Uterus (tissue), 4 donors: ENCODE results near the gene SLC8A2. TPM values are rescaled to one million over a fixed set of nuclear protein-coding genes. Genes with fewer than 3 reads are reported as not detected.

Source experiments
- DNase-seq, 2 donors: peaks; one replicate each; pipeline ENCODE4 v3.0.0-alpha.2; 2019 to 2020
- H3K27ac ChIP-seq, 2 donors: fragments of 200-600 bp; sonication (generic); 1 replicate in 1 of 2; 2 replicates in 1 of 2; pipeline ENCODE4 v1.5.1; 2016 to 2018
- H3K27me3 ChIP-seq, 2 donors: fragments of 200-600 bp; sonication (generic); one replicate each; pipeline ENCODE4 v1.5.1; 2018 to 2019; ENCODE audit warnings: control low read depth in 1 of 2
- H3K36me3 ChIP-seq, 2 donors: fragments of 200-600 bp; sonication (generic); one replicate each; pipeline ENCODE4 v1.5.1; 2019; ENCODE audit warnings: control low read depth in 1 of 2
- H3K4me1 ChIP-seq, 2 donors: fragments of 200-600 bp; sonication (generic); one replicate each; pipeline ENCODE4 v1.5.1; 2018 to 2019; ENCODE audit warnings: control low read depth in 1 of 2
- H3K4me3 ChIP-seq, 2 donors: fragments of 200-600 bp; sonication (generic); 1 replicate in 1 of 2; 2 replicates in 1 of 2; pipeline ENCODE4 v1.5.1; 2018 to 2019; ENCODE audit warnings: mild to moderate bottlenecking in 1 of 2
- H3K9me3 ChIP-seq, 2 donors: fragments of 200-600 bp; sonication (generic); one replicate each; pipeline ENCODE4 v1.5.1; 2019; ENCODE audit warnings: control low read depth in 1 of 2
- CTCF ChIP-seq, 4 experiments: fragments of 200-600 bp in 2 of 4; fragments of 450-650 bp in 2 of 4; sonication (generic) in 2 of 4; IDR thresholded peaks; one replicate each; pipeline ENCODE4 v1.5.1; 2016 to 2019; ENCODE audit warnings: antibody characterized with exemption in 4 of 4, mild to moderate bottlenecking in 2 of 4, moderate library complexity in 1 of 4
- POLR2A ChIP-seq, 2 donors: fragments of 450-650 bp; IDR thresholded peaks; one replicate each; pipeline ENCODE4 v1.6.1; 2016; ENCODE audit warnings: antibody characterized with exemption in 2 of 2, mild to moderate bottlenecking in 1 of 2, moderate library complexity in 1 of 2
- intact Hi-C: fragments of 100-400 bp; cut with DNase I; formaldehyde crosslinking; loops from one replicate; pipeline ENCODE4 v1.15.1; 2023; ENCODE audit warnings: low total_unique reads
- total RNA-seq, 4 donors: library from RNA; depleted of rRNA in 3 of 4; stranded (reverse); fragments of >200 nt in 3 of 4; gene quantifications; one replicate each; pipeline versions ENCODE4 v1.1.0 to v1.2.4, GENCODE V29; 2014 to 2023
- donor health status: DM: yes; HTN: yes; CAD: no.

Gene SLC8A2
- total RNA-seq, 4 donors from 2014 or later = 3.4 to 17.8 (median 11.0) TPM

GRCh38 chr19:47381653-47382279 lies 89.9 kb downstream of the SLC8A2 start:
- no peak for TF ChIP-seq CTCF (IDR thresholded peaks at IDR 0.05)
- TF ChIP-seq POLR2A (IDR thresholded peaks at IDR 0.05) = no peak
- H3K27ac ChIP-seq = no peak overlapping the region
- no peaks in the 10 kb centered on the region for H3K27me3 ChIP-seq
- H3K4me3 ChIP-seq = no peak overlapping the region
- no peak for DNase-seq
- no peaks in the 10 kb centered on the region for H3K9me3 ChIP-seq
- H3K4me1 ChIP-seq = no peaks in the 10 kb centered on the region
- intact Hi-C loops = loop anchor here (5.0 kb wide), 1 partner anchor 86 kb away; no protein-coding TSS in a partner anchor
- H3K36me3 ChIP-seq = no peaks in the 10 kb centered on the region

- H3K4me3 ChIP-seq = no peak overlapping the region
- H3K27me3 ChIP-seq = no peaks in the 10 kb centered on the region
- DNase-seq = no peak
- TF ChIP-seq POLR2A (IDR thresholded peaks at IDR 0.05) (no peak), CTCF (IDR thresholded peaks at IDR 0.05) (no peak)
- H3K4me1 ChIP-seq = no peaks in the 10 kb centered on the region
- no peaks in the 10 kb centered on the region for H3K36me3 ChIP-seq
- intact Hi-C loops = loop anchor here (5.0 kb wide), 1 partner anchor 86 kb away; no protein-coding TSS in a partner anchor
- H3K27ac ChIP-seq = no peak overlapping the region
- H3K9me3 ChIP-seq = no peaks in the 10 kb centered on the region
Measured at GRCh38 chr19:47381121-47381520, 90.6 kb downstream of the SLC8A2 start.

- intact Hi-C loops = loop anchor here (5.0 kb wide), 1 partner anchor 87 kb away; no protein-coding TSS in a partner anchor
- no peak for DNase-seq
- Histone ChIP-seq H3K4me1 (no peaks in the 10 kb centered on the region), H3K27ac (no peak overlapping the region), H3K9me3 (no peaks in the 10 kb centered on the region), H3K36me3 (no peaks in the 10 kb centered on the region), H3K27me3 (no peaks in the 10 kb centered on the region), H3K4me3 (no peak overlapping the region)
- TF ChIP-seq CTCF (IDR thresholded peaks at IDR 0.05) (no peak), POLR2A (IDR thresholded peaks at IDR 0.05) (no peak)
Measured at GRCh38 chr19:47380559-47380958, 91.1 kb downstream of the SLC8A2 start.

- H3K9me3 ChIP-seq = no peaks in the 10 kb centered on the region
- H3K27ac ChIP-seq = no peak overlapping the region
- H3K27me3 ChIP-seq = no peaks in the 10 kb centered on the region
- H3K4me1 ChIP-seq = no peaks in the 10 kb centered on the region
- H3K36me3 ChIP-seq = no peaks in the 10 kb centered on the region
- no peak overlapping the region for H3K4me3 ChIP-seq
- DNase-seq = no peak
- no peak for TF ChIP-seq POLR2A (IDR thresholded peaks at IDR 0.05)
- TF ChIP-seq CTCF (IDR thresholded peaks at IDR 0.05) = no peak
- intact Hi-C loops = no loop called here
Measured at GRCh38 chr19:47379381-47379938, 92.2 kb downstream of the SLC8A2 start.

- no peaks in the 10 kb centered on the region for H3K36me3 ChIP-seq
- H3K4me3 ChIP-seq = no peak overlapping the region
- no peak for DNase-seq
- TF ChIP-seq POLR2A (IDR thresholded peaks at IDR 0.05) (no peak), CTCF (IDR thresholded peaks at IDR 0.05) (no peak)
- H3K4me1 ChIP-seq = no peaks in the 10 kb centered on the region
- no peaks in the 10 kb centered on the region for H3K9me3 ChIP-seq
- H3K27me3 ChIP-seq = no peaks in the 10 kb centered on the region
- no peak overlapping the region for H3K27ac ChIP-seq
- intact Hi-C loops = no loop called here
Measured at GRCh38 chr19:47378246-47378645, 93.4 kb downstream of the SLC8A2 start.
